Ovary (tissue), 3 donors: ENCODE data around the gene MDGA2.

Source experiments
- POLR2A ChIP-seq: fragments of 450-650 bp; IDR thresholded peaks from one replicate; pipeline ENCODE4 v1.6.1; 2017; ENCODE audit warnings: antibody characterized with exemption, mild to moderate bottlenecking, moderate library complexity
- TF ChIP-seq, protein P1 (sequence below), 3 donors: fragments of 450-650 bp in 2 of 3; fragments of 200-600 bp in 1 of 3; IDR thresholded peaks; one replicate each; pipeline versions ENCODE4 v1.5.1 to v1.8.0; 2016 to 2022; ENCODE audit warnings: antibody characterized with exemption in 3 of 3, mild to moderate bottlenecking in 1 of 3
- donor health status: DM: no; HTN: no; CAD: no.

DNA sequence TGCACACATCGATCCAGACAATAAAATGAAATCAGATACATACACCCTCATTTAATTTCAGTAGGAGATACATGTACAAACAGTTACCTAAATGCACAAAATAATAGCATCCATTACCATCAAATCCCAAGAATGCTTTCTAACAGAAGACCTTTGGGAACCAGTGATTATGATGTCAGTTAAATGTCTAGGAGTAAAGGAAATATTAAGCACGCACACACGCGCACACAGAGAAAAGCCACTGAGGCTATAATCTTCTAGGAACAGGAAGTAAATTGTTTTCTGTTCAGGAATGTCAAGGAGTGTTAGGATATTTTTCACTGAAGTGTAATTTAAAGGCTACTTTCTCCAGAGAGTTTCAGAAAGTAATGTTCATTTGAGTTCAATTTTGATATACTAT is 250.1 kb downstream of the MDGA2 start:
- TF ChIP-seq, protein P1, sequence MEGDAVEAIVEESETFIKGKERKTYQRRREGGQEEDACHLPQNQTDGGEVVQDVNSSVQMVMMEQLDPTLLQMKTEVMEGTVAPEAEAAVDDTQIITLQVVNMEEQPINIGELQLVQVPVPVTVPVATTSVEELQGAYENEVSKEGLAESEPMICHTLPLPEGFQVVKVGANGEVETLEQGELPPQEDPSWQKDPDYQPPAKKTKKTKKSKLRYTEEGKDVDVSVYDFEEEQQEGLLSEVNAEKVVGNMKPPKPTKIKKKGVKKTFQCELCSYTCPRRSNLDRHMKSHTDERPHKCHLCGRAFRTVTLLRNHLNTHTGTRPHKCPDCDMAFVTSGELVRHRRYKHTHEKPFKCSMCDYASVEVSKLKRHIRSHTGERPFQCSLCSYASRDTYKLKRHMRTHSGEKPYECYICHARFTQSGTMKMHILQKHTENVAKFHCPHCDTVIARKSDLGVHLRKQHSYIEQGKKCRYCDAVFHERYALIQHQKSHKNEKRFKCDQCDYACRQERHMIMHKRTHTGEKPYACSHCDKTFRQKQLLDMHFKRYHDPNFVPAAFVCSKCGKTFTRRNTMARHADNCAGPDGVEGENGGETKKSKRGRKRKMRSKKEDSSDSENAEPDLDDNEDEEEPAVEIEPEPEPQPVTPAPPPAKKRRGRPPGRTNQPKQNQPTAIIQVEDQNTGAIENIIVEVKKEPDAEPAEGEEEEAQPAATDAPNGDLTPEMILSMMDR (IDR thresholded peaks at IDR 0.05): no peak
- no peak for TF ChIP-seq POLR2A
